ENCODE data around the gene ATAD1.

GRCh38 chr10:87775766-87776165 lies 42.3 kb downstream of the ATAD1 start:
- TF ChIP-seq TAF1 (IDR thresholded peaks at IDR 0.05; ENCODE audit: low read depth) (no peak), EP300 (IDR thresholded peaks at IDR 0.05; ENCODE audit: borderline replicate concordance) (no peak), CREB1 (IDR thresholded peaks at IDR 0.05; ENCODE audit: low read depth) (no peak), RAD21 (IDR thresholded peaks at IDR 0.05; ENCODE audit: low read depth) (no peak), FOXM1 (IDR thresholded peaks at IDR 0.05; ENCODE audit: borderline replicate concordance, low read depth) (no peak), MAX (IDR thresholded peaks at IDR 0.05) (no peak), CEBPB (IDR thresholded peaks at IDR 0.05) (no peak), REST (IDR thresholded peaks at IDR 0.05; ENCODE audit: low read depth) (no peak)
- TF ChIP-seq, protein P1, sequence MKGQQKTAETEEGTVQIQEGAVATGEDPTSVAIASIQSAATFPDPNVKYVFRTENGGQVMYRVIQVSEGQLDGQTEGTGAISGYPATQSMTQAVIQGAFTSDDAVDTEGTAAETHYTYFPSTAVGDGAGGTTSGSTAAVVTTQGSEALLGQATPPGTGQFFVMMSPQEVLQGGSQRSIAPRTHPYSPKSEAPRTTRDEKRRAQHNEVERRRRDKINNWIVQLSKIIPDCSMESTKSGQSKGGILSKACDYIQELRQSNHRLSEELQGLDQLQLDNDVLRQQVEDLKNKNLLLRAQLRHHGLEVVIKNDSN (IDR thresholded peaks at IDR 0.05), result no peak

Measured in Ishikawa (cell line).